Measurements from ENCODE around the gene BPNT1. TPM values are rescaled to one million over a fixed set of nuclear protein-coding genes. Genes with fewer than 3 reads are reported as not detected.
A peak's percentile ranks its signal among the peaks of the same experiment; 100 is the strongest.
"Not testable (repeated sequence)": the region's sequence is repeated elsewhere in the genome, so short reads cannot be mapped to it uniquely, and the experiment has no call there.

The BPNT1 gene
- total RNA-seq, 1 experiment from 2014 or later, result 13.6 TPM

- Histone ChIP-seq H3K18ac (ENCODE audit: insufficient read length, low read depth, low read length) (no peak overlapping the region), H3K27me3 (ENCODE audit: insufficient read depth, low read length) (no peaks in the 10 kb centered on the region), H2BK5ac (ENCODE audit: insufficient read length, low read length) (no peak overlapping the region), H3K56ac (ENCODE audit: insufficient read length, low read depth, low read length) (no peak overlapping the region), H4K91ac (ENCODE audit: insufficient read length, low read depth, low read length) (no peak overlapping the region), H3K9ac (ENCODE audit: extremely low read depth, insufficient read length, low read length) (no peak overlapping the region), H2AK5ac (ENCODE audit: insufficient read length, low read length) (no peak overlapping the region), H2BK15ac (ENCODE audit: low read depth, low read length) (no peak overlapping the region), H4K8ac (replicated peaks; ENCODE audit: insufficient read length, low read depth, low read length) (no peak overlapping the region), H2BK120ac (ENCODE audit: low read depth, low read length, poor library complexity, severe bottlenecking) (no peak overlapping the region), H4K20me1 (ENCODE audit: control insufficient read depth, insufficient read depth, insufficient read length) (no peaks in the 10 kb centered on the region), H3K79me2 (ENCODE audit: insufficient read depth, low read length) (peaks cover 4% of the 10 kb centered on the region; the same call in 1 of the 2 replicates), H2BK20ac (ENCODE audit: low read depth, low read length, poor library complexity, severe bottlenecking) (no peak overlapping the region), H4K5ac (ENCODE audit: insufficient read length, low read depth, low read length) (no peak overlapping the region), H3K79me1 (ENCODE audit: insufficient read depth, low read depth, low read length, poor library complexity, severe bottlenecking) (no peaks in the 10 kb centered on the region), H3K23ac (ENCODE audit: insufficient read length, low read depth, low read length) (no peak overlapping the region), H3K9me3 (ENCODE audit: control insufficient read depth, low read depth, low read length) (no peaks in the 10 kb centered on the region), H3K14ac (ENCODE audit: insufficient read depth, low read length) (no peak overlapping the region), H3K4me2 (ENCODE audit: insufficient read depth, insufficient read length, low read length) (no peak overlapping the region), H2AFZ (ENCODE audit: low read length) (no peak overlapping the region), H3K23me2 (ENCODE audit: insufficient read length, low read depth, low read length, poor library complexity, severe bottlenecking) (no peaks in the 10 kb centered on the region), H3T11ph (ENCODE audit: low read length) (no peak overlapping the region), H2BK12ac (ENCODE audit: insufficient read length, low read depth, low read length) (no peak overlapping the region), H3K27ac (ENCODE audit: insufficient read length, low read depth, low read length) (no peak overlapping the region), H3K4me1 (ENCODE audit: insufficient read depth, low read length) (no peaks in the 10 kb centered on the region), H3K4ac (ENCODE audit: low read depth, low read length) (no peak overlapping the region)
- DNase-seq, result no peak
- no CpG with 5 or more reads among the region's 4 CpGs for WGBS (ENCODE audit: extremely low coverage, insufficient read length, low lambda C conversion rate)
- Mint-ChIP-seq H3K4me1 (peaks cover 0 to 4% of the 10 kb centered on the region in 2 experiments; a peak in 2 of 4 replicates), H3K36me3 (ENCODE audit: insufficient read depth in 1 of 3, low read depth in 3 of 3) (peaks cover 20 to 37% (median 29%) of the 10 kb centered on the region in 3 experiments; a peak in 6 of 7 replicates), H3K4me3 (no peak overlapping the region), H3K9me3 (no peaks in the 10 kb centered on the region), H3K27ac (peak overlapping the region in 2 of 3 experiments; percentile 36 to 63; a peak in 2 of 7 replicates), H3K27me3 (ENCODE audit: low read depth) (no peaks in the 10 kb centered on the region)
- TF ChIP-seq CTCF (conservative IDR thresholded peaks at IDR 0.05), result no peak
These were observed 50.9 kb downstream of the BPNT1 start for GRCh38 chr1:220038640-220039039.

GRCh38 chr1:220037810-220038209 lies 51.8 kb downstream of the BPNT1 start:
- DNase-seq; H2BK5ac ChIP-seq (ENCODE audit: insufficient read length, low read length): not testable (repeated sequence)
- H3K36me3 Mint-ChIP-seq (ENCODE audit: insufficient read depth in 1 of 3, low read depth in 3 of 3), result peaks cover 22 to 38% (median 32%) of the 10 kb centered on the region in 3 experiments; a peak in 6 of 7 replicates

More at GRCh38 chr1:220037810-220038209, 51.8 kb downstream of the BPNT1 start:
- not testable (repeated sequence) for H2BK20ac ChIP-seq (ENCODE audit: low read depth, low read length, poor library complexity, severe bottlenecking); H2BK15ac ChIP-seq (ENCODE audit: low read depth, low read length); H3K79me2 ChIP-seq (ENCODE audit: insufficient read depth, low read length); H3K4me1 ChIP-seq (ENCODE audit: insufficient read depth, low read length); H3K9me3 ChIP-seq (ENCODE audit: control insufficient read depth, low read depth, low read length); H3K4ac ChIP-seq (ENCODE audit: low read depth, low read length); H2AFZ ChIP-seq (ENCODE audit: low read length); H3K4me3 Mint-ChIP-seq; H3K23me2 ChIP-seq (ENCODE audit: insufficient read length, low read depth, low read length, poor library complexity, severe bottlenecking); H3K14ac ChIP-seq (ENCODE audit: insufficient read depth, low read length); H3K27me3 ChIP-seq (ENCODE audit: insufficient read depth, low read length); H3K4me1 Mint-ChIP-seq; H3K4me2 ChIP-seq (ENCODE audit: insufficient read depth, insufficient read length, low read length); H3T11ph ChIP-seq (ENCODE audit: low read length); H3K27ac ChIP-seq (ENCODE audit: insufficient read length, low read depth, low read length); H4K20me1 ChIP-seq (ENCODE audit: control insufficient read depth, insufficient read depth, insufficient read length); H3K9ac ChIP-seq (ENCODE audit: extremely low read depth, insufficient read length, low read length); H4K5ac ChIP-seq (ENCODE audit: insufficient read length, low read depth, low read length); H3K56ac ChIP-seq (ENCODE audit: insufficient read length, low read depth, low read length); H3K79me1 ChIP-seq (ENCODE audit: insufficient read depth, low read depth, low read length, poor library complexity, severe bottlenecking); H3K23ac ChIP-seq (ENCODE audit: insufficient read length, low read depth, low read length); H4K8ac ChIP-seq (replicated peaks; ENCODE audit: insufficient read length, low read depth, low read length); H3K9me3 Mint-ChIP-seq; H4K91ac ChIP-seq (ENCODE audit: insufficient read length, low read depth, low read length); H2AK5ac ChIP-seq (ENCODE audit: insufficient read length, low read length); H3K18ac ChIP-seq (ENCODE audit: insufficient read length, low read depth, low read length); H3K27me3 Mint-ChIP-seq (ENCODE audit: low read depth); H2BK120ac ChIP-seq (ENCODE audit: low read depth, low read length, poor library complexity, severe bottlenecking); H2BK12ac ChIP-seq (ENCODE audit: insufficient read length, low read depth, low read length)
- WGBS (ENCODE audit: extremely low coverage, insufficient read length, low lambda C conversion rate), result no CpG with 5 or more reads among the region's 3 CpGs
- H3K27ac Mint-ChIP-seq, result 0 out of 7 replicates have a peak overlapping the region, but pooled peaks of 1 of the 3 experiments have one; percentile 33

All from H9 (cell line).